ENCODE data around the gene MSL1. TPM values are rescaled to one million over a fixed set of nuclear protein-coding genes. Genes with fewer than 3 reads are reported as not detected.

MSL1 gene
- total and polyA plus RNA-seq, 2 of the 13 experiments (the other 11 are each of a cell fraction or from before 2014, with no cell fraction given): 63.8 to 88.5 TPM

- TF ChIP-seq ARID5B (CRISPR knock-in tag; IDR thresholded peaks at IDR 0.05) (no peak), ZBTB33 (CRISPR knock-in tag; IDR thresholded peaks at IDR 0.05) (peak; percentile 100), RBM22 (optimal IDR thresholded peaks at IDR 0.05; ENCODE audit: low read length) (peak; percentile 87)
- TF ChIP-seq, protein P1, sequence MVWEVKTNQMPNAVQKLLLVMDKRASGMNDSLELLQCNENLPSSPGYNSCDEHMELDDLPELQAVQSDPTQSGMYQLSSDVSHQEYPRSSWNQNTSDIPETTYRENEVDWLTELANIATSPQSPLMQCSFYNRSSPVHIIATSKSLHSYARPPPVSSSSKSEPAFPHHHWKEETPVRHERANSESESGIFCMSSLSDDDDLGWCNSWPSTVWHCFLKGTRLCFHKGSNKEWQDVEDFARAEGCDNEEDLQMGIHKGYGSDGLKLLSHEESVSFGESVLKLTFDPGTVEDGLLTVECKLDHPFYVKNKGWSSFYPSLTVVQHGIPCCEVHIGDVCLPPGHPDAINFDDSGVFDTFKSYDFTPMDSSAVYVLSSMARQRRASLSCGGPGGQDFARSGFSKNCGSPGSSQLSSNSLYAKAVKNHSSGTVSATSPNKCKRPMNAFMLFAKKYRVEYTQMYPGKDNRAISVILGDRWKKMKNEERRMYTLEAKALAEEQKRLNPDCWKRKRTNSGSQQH (CRISPR knock-in tag; IDR thresholded peaks at IDR 0.05; ENCODE audit: low read depth): no peak
- TF ChIP-seq, protein P2, sequence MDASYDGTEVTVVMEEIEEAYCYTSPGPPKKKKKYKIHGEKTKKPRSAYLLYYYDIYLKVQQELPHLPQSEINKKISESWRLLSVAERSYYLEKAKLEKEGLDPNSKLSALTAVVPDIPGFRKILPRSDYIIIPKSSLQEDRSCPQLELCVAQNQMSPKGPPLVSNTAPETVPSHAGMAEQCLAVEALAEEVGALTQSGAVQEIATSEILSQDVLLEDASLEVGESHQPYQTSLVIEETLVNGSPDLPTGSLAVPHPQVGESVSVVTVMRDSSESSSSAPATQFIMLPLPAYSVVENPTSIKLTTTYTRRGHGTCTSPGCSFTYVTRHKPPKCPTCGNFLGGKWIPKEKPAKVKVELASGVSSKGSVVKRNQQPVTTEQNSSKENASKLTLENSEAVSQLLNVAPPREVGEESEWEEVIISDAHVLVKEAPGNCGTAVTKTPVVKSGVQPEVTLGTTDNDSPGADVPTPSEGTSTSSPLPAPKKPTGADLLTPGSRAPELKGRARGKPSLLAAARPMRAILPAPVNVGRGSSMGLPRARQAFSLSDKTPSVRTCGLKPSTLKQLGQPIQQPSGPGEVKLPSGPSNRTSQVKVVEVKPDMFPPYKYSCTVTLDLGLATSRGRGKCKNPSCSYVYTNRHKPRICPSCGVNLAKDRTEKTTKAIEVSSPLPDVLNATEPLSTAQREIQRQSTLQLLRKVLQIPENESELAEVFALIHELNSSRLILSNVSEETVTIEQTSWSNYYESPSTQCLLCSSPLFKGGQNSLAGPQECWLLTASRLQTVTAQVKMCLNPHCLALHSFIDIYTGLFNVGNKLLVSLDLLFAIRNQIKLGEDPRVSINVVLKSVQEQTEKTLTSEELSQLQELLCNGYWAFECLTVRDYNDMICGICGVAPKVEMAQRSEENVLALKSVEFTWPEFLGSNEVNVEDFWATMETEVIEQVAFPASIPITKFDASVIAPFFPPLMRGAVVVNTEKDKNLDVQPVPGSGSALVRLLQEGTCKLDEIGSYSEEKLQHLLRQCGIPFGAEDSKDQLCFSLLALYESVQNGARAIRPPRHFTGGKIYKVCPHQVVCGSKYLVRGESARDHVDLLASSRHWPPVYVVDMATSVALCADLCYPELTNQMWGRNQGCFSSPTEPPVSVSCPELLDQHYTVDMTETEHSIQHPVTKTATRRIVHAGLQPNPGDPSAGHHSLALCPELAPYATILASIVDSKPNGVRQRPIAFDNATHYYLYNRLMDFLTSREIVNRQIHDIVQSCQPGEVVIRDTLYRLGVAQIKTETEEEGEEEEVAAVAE (CRISPR knock-in tag; IDR thresholded peaks at IDR 0.05; ENCODE audit: borderline replicate concordance): no peak
Measured at GRCh38 chr17:40129498-40129897, 7.7 kb downstream of the MSL1 start (continued).
